Smooth muscle cell (in vitro differentiated cells): Measurements from ENCODE around the gene THG1L. TPM values are rescaled to one million over a fixed set of nuclear protein-coding genes. Genes with fewer than 3 reads are reported as not detected.
"Not testable (repeated sequence)": the region's sequence is repeated elsewhere in the genome, so short reads cannot be mapped to it uniquely, and the experiment has no call there.

Experiments used
- DNase-seq: peaks from one replicate; lab custom pipeline; 2025; ENCODE audit not compliant: unreplicated experiment; lab: John Stamatoyannopoulos, UW
- H2AFZ ChIP-seq: fragments of 200-600 bp; sonication (generic); 2 replicates; pipeline ENCODE4 v1.6.0; 2016; ENCODE audit warnings: antibody characterized with exemption, low read depth, mild to moderate bottlenecking
- H3F3A ChIP-seq: fragments of 200-600 bp; sonication (generic); 2 replicates; pipeline ENCODE4 v1.6.0; 2017; ENCODE audit warnings: antibody characterized with exemption, low read depth
- H3K27ac ChIP-seq: fragments of 200-600 bp; sonication (generic); 2 replicates; pipeline ENCODE4 v1.5.1; 2016; ENCODE audit warnings: low read depth, mild to moderate bottlenecking
- H3K27me3 ChIP-seq: fragments of 200-600 bp; sonication (generic); 2 replicates; pipeline ENCODE4 v1.6.1; 2016; ENCODE audit warnings: low read depth, mild to moderate bottlenecking
- H3K36me3 ChIP-seq: fragments of 200-600 bp; sonication (generic); 2 replicates; pipeline ENCODE4 v1.5.1; 2016; ENCODE audit warnings: low read depth
- H3K4me1 ChIP-seq: fragments of 200-600 bp; sonication (generic); 2 replicates; pipeline ENCODE4 v1.5.1; 2016; ENCODE audit warnings: low read depth
- H3K4me2 ChIP-seq: fragments of 200-600 bp; sonication (generic); 2 replicates; pipeline ENCODE4 v1.6.0; 2016; ENCODE audit warnings: mild to moderate bottlenecking
- H3K4me3 ChIP-seq: fragments of 200-600 bp; sonication (generic); 2 replicates; pipeline ENCODE4 v1.5.1; 2016; ENCODE audit warnings: mild to moderate bottlenecking
- H3K79me2 ChIP-seq: fragments of 200-600 bp; sonication (generic); 2 replicates; pipeline ENCODE4 v1.6.0; 2016; ENCODE audit warnings: low read depth, mild to moderate bottlenecking
- H3K9ac ChIP-seq: fragments of 200-600 bp; sonication (generic); 2 replicates; pipeline ENCODE4 v1.6.0; 2016; ENCODE audit warnings: low read depth
- H3K9me3 ChIP-seq: fragments of 200-600 bp; sonication (generic); replicated peaks from 2 replicates; pipeline ENCODE4 v1.5.1; 2016; ENCODE audit warnings: low read depth
- H4K20me1 ChIP-seq: fragments of 200-600 bp; sonication (generic); 2 replicates; pipeline ENCODE4 v1.6.0; 2016; ENCODE audit warnings: low read depth
- WGBS: methylation state at CpG from one replicate; pipeline ENCODE4 v1.1.7; 2016; ENCODE audit warnings: low lambda C conversion rate; 5-methylcytosine and 5-hydroxymethylcytosine counted together
- polyA plus RNA-seq: library from polyadenylated mRNA; unstranded; fragments of >200 nt; fragmentation: Nextera tagmentation; extraction: Ambion mirVana; gene quantifications from 2 replicates; pipeline ENCODE4 v1.2.1, GENCODE V29; 2016
- total RNA-seq: library from RNA; depleted of rRNA; stranded (reverse); fragments of >200 nt; gene quantifications from 2 replicates; pipeline ENCODE4 v1.2.3, GENCODE V29; 2014
- TF ChIP-seq, protein P1 (sequence below): fragments of 200-600 bp; sonication (generic); IDR thresholded peaks from 2 replicates; pipeline ENCODE4 v1.5.1; 2017; ENCODE audit warnings: borderline replicate concordance, mild to moderate bottlenecking, antibody characterized with exemption; ENCODE audit not compliant: insufficient read depth, poor library complexity, severe bottlenecking

THG1L gene
- total and polyA plus RNA-seq, 2 experiments from 2014 or later, result 4.4 to 6.5 TPM

DNA sequence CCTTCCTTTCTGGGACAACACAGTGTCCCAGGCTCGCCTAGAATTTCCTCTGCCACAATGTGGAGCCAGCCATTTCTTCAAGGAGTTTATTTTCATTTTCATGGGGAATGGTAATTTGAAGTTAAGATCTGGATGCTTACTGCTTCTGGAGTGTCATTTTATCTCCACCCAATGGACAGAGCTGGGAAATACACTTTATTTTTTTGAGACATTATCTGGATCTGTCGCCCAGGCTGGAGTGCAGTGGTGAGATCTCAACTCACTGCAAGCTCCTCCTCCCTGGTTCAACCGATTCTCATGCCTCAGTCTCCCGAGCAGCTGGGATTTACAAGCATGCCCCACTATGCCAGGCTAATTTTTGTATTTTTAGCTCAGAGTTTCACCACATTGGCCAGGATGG is 12.7 kb upstream of the THG1L start:
- Histone ChIP-seq H4K20me1 (no peaks in the 10 kb centered on the region), H3K4me3 (no peak overlapping the region), H3K4me2 (no peak overlapping the region), H2AFZ (no peak overlapping the region), H3K36me3 (no peaks in the 10 kb centered on the region), H3K9me3 (no peaks in the 10 kb centered on the region), H3K4me1 (no peaks in the 10 kb centered on the region), H3K79me2 (no peaks in the 10 kb centered on the region), H3K9ac (no peak overlapping the region), H3F3A (no peaks in the 10 kb centered on the region), H3K27me3 (no peaks in the 10 kb centered on the region), H3K27ac (no peak overlapping the region)
- 18% methylated on average over 4 of the region's 4 CpGs for WGBS
- TF ChIP-seq, protein P1, sequence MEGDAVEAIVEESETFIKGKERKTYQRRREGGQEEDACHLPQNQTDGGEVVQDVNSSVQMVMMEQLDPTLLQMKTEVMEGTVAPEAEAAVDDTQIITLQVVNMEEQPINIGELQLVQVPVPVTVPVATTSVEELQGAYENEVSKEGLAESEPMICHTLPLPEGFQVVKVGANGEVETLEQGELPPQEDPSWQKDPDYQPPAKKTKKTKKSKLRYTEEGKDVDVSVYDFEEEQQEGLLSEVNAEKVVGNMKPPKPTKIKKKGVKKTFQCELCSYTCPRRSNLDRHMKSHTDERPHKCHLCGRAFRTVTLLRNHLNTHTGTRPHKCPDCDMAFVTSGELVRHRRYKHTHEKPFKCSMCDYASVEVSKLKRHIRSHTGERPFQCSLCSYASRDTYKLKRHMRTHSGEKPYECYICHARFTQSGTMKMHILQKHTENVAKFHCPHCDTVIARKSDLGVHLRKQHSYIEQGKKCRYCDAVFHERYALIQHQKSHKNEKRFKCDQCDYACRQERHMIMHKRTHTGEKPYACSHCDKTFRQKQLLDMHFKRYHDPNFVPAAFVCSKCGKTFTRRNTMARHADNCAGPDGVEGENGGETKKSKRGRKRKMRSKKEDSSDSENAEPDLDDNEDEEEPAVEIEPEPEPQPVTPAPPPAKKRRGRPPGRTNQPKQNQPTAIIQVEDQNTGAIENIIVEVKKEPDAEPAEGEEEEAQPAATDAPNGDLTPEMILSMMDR, result peak; percentile 54
- no peak for DNase-seq

DNA sequence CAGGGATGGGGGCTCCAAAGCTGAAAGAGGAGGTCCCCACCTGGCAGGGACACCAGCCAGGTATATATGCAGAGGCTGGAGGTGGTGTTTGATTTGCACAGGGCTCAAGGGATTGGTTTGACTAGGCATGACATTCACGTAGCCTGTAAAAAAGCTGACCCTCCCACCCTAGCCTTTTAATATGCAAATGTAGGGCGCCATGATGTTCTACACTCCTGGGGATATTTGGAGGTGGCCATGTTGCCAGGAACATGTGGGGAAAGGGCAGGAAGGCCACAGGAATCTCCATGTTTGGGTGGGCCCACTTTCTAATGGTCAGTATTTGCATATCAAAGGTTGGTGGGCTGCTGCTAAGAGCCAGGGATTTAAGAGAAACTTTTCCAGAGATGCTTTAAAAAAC is 12.0 kb upstream of the THG1L start:
- 90% methylated on average over 2 of the region's 2 CpGs for WGBS
- no peaks in the 10 kb centered on the region for H3K36me3 ChIP-seq
- no peaks in the 10 kb centered on the region for H3K79me2 ChIP-seq
- H3K9ac ChIP-seq, result no peak overlapping the region
- H3K9me3 ChIP-seq, result no peaks in the 10 kb centered on the region
- no peak overlapping the region for H3K27ac ChIP-seq
- no peaks in the 10 kb centered on the region for H4K20me1 ChIP-seq
- H3K4me1 ChIP-seq, result no peaks in the 10 kb centered on the region
- DNase-seq, result no peak
- no peak overlapping the region for H2AFZ ChIP-seq
- no peak overlapping the region for H3K4me3 ChIP-seq
- H3F3A ChIP-seq, result no peaks in the 10 kb centered on the region
- H3K27me3 ChIP-seq, result no peaks in the 10 kb centered on the region
- TF ChIP-seq, protein P1, result no peak
- H3K4me2 ChIP-seq, result no peak overlapping the region

DNA sequence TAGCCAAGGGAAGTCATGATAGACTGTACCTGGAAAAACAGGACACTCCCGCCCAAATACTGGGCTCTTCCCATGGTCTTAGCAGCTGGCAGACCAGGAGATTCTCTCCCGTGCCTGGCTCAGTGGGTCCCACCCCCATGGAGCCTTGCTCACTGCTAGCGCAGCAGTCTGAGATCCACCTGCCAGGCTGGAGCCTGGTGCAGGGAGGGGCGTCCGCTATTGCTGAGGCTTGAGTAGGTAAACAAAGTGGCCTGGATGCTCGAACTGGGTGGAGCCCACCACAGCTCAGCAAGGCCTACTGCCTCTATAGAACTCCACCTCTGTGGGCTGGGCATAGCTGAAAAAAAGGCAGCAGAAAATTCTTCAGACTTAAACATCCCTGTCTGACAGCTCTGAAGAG is 10.1 kb upstream of the THG1L start:
- Histone ChIP-seq H3K4me3 (no peak overlapping the region), H3K9me3 (no peaks in the 10 kb centered on the region), H3K27ac (no peak overlapping the region), H3K36me3 (no peaks in the 10 kb centered on the region), H3K27me3 (no peaks in the 10 kb centered on the region), H3K9ac (no peak overlapping the region), H3K4me1 (no peaks in the 10 kb centered on the region), H3F3A (no peaks in the 10 kb centered on the region), H4K20me1 (no peaks in the 10 kb centered on the region), H3K4me2 (no peak overlapping the region), H3K79me2 (no peaks in the 10 kb centered on the region), H2AFZ (no peak overlapping the region)
- no peak for DNase-seq
- WGBS, result 87% methylated on average over 6 of the region's 6 CpGs
- TF ChIP-seq, protein P1, result no peak

DNA sequence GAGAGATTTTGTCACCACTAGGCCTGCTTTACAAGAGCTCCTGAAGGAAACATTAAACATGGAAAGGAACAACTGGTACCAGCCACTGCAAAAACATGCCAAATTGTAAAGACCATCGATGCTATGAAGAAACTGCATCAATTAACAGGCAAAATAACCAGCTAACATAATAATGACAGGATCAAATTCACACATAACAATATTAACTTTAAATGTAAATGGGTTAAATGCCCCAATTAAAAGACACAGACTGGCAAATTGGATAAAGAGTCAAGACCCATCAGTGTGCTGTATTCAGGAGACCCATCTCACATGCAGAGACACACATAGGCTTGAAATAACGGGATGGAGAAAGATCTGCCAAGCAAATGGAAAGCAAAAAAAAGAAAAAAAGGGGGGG is 8.3 kb upstream of the THG1L start:
- DNase-seq, H3K27me3 ChIP-seq, H3K4me1 ChIP-seq, H3K27ac ChIP-seq, H3K4me2 ChIP-seq, H3K36me3 ChIP-seq, H3K79me2 ChIP-seq, H3K9ac ChIP-seq, H3F3A ChIP-seq, H4K20me1 ChIP-seq, H2AFZ ChIP-seq, H3K9me3 ChIP-seq, H3K4me3 ChIP-seq: not testable (repeated sequence)
- WGBS, result 85% methylated on average over 2 of the region's 2 CpGs

DNA sequence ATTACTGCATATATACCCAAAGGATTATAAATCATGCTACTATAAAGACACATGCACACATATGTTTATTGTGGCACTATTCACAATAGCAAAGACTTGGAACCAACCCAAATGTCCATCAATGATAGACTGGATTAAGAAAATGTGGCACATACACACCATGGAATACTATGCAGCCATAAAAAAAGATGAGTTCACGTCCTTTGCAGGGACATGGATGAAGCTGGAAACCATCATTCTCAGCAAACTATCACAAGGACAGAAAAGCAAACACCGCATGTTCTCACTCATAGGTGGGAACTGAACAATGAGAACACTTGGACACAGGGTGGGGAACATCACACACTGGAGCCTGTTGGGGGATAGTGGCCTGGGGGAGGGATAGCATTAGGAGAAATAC is 4.6 kb upstream of the THG1L start:
- H3K4me2 ChIP-seq, H3K4me1 ChIP-seq, H4K20me1 ChIP-seq, H3K9me3 ChIP-seq, DNase-seq, H3K4me3 ChIP-seq, H3F3A ChIP-seq, H3K9ac ChIP-seq, H3K79me2 ChIP-seq, H3K27ac ChIP-seq, H2AFZ ChIP-seq, H3K36me3 ChIP-seq, H3K27me3 ChIP-seq: not testable (repeated sequence)
- 95% methylated on average over 2 of the region's 2 CpGs for WGBS

DNA sequence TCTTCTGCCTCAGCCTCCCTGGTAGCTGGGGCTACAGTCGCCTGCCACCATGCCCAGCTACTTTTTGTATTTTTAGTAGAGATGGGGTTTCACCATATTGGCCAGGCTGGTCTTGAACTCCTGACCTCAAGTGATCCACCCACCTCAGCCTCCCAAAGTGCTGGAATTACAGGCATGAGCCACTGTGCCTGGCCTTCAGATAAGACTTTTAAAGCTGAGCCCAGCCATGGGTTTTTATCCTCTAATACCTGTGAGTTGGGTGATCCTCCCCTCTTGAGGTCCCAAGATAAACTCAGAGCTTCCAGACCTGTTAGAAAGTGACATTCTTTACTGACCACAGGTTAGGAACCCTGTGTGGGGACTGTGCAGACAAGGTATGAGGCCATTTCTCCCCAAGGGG is 3.4 kb upstream of the THG1L start:
- not testable (repeated sequence) for H4K20me1 ChIP-seq, DNase-seq, H3K4me3 ChIP-seq, H3K79me2 ChIP-seq, H3K9ac ChIP-seq, H3K36me3 ChIP-seq, H2AFZ ChIP-seq, H3K4me2 ChIP-seq, H3K27me3 ChIP-seq, H3K9me3 ChIP-seq, H3F3A ChIP-seq, H3K4me1 ChIP-seq, H3K27ac ChIP-seq
- WGBS, result 93% methylated on average over 1 of the region's 1 CpG
